Measurements from ENCODE around the gene PRICKLE4. TPM values are rescaled to one million over a fixed set of nuclear protein-coding genes. Genes with fewer than 3 reads are reported as not detected.

Gene PRICKLE4
- total RNA-seq, 1 experiment from 2014 or later: 1.6 TPM

GRCh38 chr6:41736186-41736733, 44.3 kb upstream of the PRICKLE4 start:
- DNase-seq (ENCODE audit: low read depth, low spot score) (no peak), ATAC-seq (no peak)
- intact Hi-C loops (cut with micrococcal nuclease; ENCODE audit: unreplicated experiment) (loop anchor here (10.0 kb wide), 1 partner anchor 49 kb away; the partner anchor contains the start of genes PRICKLE4 and TOMM6), in situ Hi-C loops (cut with HindIII; ENCODE audit: low pct_unique_long_range_greater_than_20kb, low sequenced_read_pairs) (no loop called here)
- no peak for TF ChIP-seq TCF7L2 (IDR thresholded peaks at IDR 0.05; ENCODE audit: low read depth, low read length)
- no peak for TF ChIP-seq POLR2AphosphoS5 (IDR thresholded peaks at IDR 0.05; ENCODE audit: low read depth, low read length)
- TF ChIP-seq CTCF (IDR thresholded peaks at IDR 0.05): no peak
- no peak for TF ChIP-seq SIN3A (IDR thresholded peaks at IDR 0.05; ENCODE audit: borderline replicate concordance, insufficient read depth, low read depth, low read length)
- TF ChIP-seq, protein P1, sequence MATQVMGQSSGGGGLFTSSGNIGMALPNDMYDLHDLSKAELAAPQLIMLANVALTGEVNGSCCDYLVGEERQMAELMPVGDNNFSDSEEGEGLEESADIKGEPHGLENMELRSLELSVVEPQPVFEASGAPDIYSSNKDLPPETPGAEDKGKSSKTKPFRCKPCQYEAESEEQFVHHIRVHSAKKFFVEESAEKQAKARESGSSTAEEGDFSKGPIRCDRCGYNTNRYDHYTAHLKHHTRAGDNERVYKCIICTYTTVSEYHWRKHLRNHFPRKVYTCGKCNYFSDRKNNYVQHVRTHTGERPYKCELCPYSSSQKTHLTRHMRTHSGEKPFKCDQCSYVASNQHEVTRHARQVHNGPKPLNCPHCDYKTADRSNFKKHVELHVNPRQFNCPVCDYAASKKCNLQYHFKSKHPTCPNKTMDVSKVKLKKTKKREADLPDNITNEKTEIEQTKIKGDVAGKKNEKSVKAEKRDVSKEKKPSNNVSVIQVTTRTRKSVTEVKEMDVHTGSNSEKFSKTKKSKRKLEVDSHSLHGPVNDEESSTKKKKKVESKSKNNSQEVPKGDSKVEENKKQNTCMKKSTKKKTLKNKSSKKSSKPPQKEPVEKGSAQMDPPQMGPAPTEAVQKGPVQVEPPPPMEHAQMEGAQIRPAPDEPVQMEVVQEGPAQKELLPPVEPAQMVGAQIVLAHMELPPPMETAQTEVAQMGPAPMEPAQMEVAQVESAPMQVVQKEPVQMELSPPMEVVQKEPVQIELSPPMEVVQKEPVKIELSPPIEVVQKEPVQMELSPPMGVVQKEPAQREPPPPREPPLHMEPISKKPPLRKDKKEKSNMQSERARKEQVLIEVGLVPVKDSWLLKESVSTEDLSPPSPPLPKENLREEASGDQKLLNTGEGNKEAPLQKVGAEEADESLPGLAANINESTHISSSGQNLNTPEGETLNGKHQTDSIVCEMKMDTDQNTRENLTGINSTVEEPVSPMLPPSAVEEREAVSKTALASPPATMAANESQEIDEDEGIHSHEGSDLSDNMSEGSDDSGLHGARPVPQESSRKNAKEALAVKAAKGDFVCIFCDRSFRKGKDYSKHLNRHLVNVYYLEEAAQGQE (IDR thresholded peaks at IDR 0.05; ENCODE audit: insufficient read depth in 1 of 2, low read depth in 2 of 2, low read length in 1 of 2): no peak
- Histone ChIP-seq H3K4me3 (ENCODE audit: low read depth in 2 of 2, low read length in 2 of 2) (peak overlapping the region in 1 of 2 experiments; percentile 50; a peak in 1 of 4 replicates), H3K27ac (ENCODE audit: low read length) (no peak overlapping the region), H3K36me3 (ENCODE audit: control insufficient read depth, insufficient read depth, low read length) (no peaks in the 10 kb centered on the region; the same call in 1 of the 2 replicates), H3K9me3 (ENCODE audit: control insufficient read depth, insufficient read depth, low read depth, low read length) (no peaks in the 10 kb centered on the region), H3K27me3 (ENCODE audit: control insufficient read depth, insufficient read depth, low read length) (no peaks in the 10 kb centered on the region), H3K4me1 (ENCODE audit: control insufficient read depth, insufficient read depth, low read length) (peaks cover 14% of the 10 kb centered on the region)
- BruUV-seq (replicated peaks): no TSS peak
- CTCF ChIA-PET: interaction anchor here (0.7 kb wide), 1 partner anchor 21 kb away, joined by 11 read pairs; no protein-coding TSS in a partner anchor
- POLR2A ChIA-PET: interaction anchor here (0.6 kb wide), 1 partner anchor 51 kb away, joined by 12 read pairs; no protein-coding TSS in a partner anchor

- POLR2A ChIA-PET: interaction anchor here (0.6 kb wide), 1 partner anchor 52 kb away, joined by 12 read pairs; no protein-coding TSS in a partner anchor
- ATAC-seq: no peak
- DNase-seq (ENCODE audit: low read depth, low spot score): no peak
- H3K9me3 ChIP-seq (ENCODE audit: control insufficient read depth, insufficient read depth, low read depth, low read length): no peaks in the 10 kb centered on the region
- H3K27me3 ChIP-seq (ENCODE audit: control insufficient read depth, insufficient read depth, low read length): no peaks in the 10 kb centered on the region
- no peaks in the 10 kb centered on the region; the same call in 1 of the 2 replicates for H3K36me3 ChIP-seq (ENCODE audit: control insufficient read depth, insufficient read depth, low read length)
- CTCF ChIA-PET: interaction anchor here (0.7 kb wide), 1 partner anchor 21 kb away, joined by 11 read pairs; no protein-coding TSS in a partner anchor
- in situ Hi-C loops (cut with HindIII; ENCODE audit: low pct_unique_long_range_greater_than_20kb, low sequenced_read_pairs): no loop called here
- intact Hi-C loops (cut with micrococcal nuclease; ENCODE audit: unreplicated experiment): loop anchor here (10.0 kb wide), 1 partner anchor 48 kb away; the partner anchor contains the start of genes PRICKLE4 and TOMM6
- TF ChIP-seq SIN3A (IDR thresholded peaks at IDR 0.05; ENCODE audit: borderline replicate concordance, insufficient read depth, low read depth, low read length) (no peak), CTCF (IDR thresholded peaks at IDR 0.05) (no peak), TCF7L2 (IDR thresholded peaks at IDR 0.05; ENCODE audit: low read depth, low read length) (no peak), POLR2AphosphoS5 (IDR thresholded peaks at IDR 0.05; ENCODE audit: low read depth, low read length) (no peak)
- TF ChIP-seq, protein P1 (IDR thresholded peaks at IDR 0.05; ENCODE audit: insufficient read depth in 1 of 2, low read depth in 2 of 2, low read length in 1 of 2): no peak
- no TSS peak for BruUV-seq (replicated peaks)
- no peak overlapping the region for H3K4me3 ChIP-seq (ENCODE audit: low read depth in 2 of 2, low read length in 2 of 2)
- peaks cover 17% of the 10 kb centered on the region for H3K4me1 ChIP-seq (ENCODE audit: control insufficient read depth, insufficient read depth, low read length)
- H3K27ac ChIP-seq (ENCODE audit: low read length): no peak overlapping the region
Measured at GRCh38 chr6:41736800-41737555, 43.6 kb upstream of the PRICKLE4 start.

Measured in Panc1 (cell line).